Ovary (tissue), 3 donors: ENCODE measurements around the gene OCA2.

Experiments used
- POLR2A ChIP-seq: fragments of 450-650 bp; IDR thresholded peaks from one replicate; pipeline ENCODE4 v1.6.1; 2017; ENCODE audit warnings: antibody characterized with exemption, mild to moderate bottlenecking, moderate library complexity
- TF ChIP-seq, protein P1 (sequence below), 3 donors: fragments of 450-650 bp in 2 of 3; fragments of 200-600 bp in 1 of 3; IDR thresholded peaks; one replicate each; pipeline versions ENCODE4 v1.5.1 to v1.8.0; 2016 to 2022; ENCODE audit warnings: antibody characterized with exemption in 3 of 3, mild to moderate bottlenecking in 1 of 3
- donor health status: DM: no; HTN: no; CAD: no.

DNA sequence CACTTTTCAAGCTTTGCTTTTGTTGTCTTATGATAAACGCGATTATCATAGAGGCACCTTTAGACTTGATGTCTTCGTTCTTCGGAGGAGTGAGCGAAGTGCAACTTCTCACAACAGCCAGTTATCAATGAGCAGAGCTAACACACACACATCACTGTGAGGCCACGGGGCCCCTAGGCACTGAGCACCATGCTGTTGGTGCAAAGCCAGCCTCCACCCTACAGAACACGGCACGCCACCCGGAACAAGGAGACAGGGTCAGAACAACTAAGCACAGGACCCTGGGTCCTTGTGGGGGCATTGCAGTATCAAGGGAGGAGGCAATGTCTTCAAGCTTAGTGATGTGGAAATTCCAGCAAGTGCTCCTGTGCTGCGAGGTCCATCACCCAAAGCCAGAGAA is 244.5 kb downstream of the OCA2 start:
- TF ChIP-seq POLR2A, result no peak
- TF ChIP-seq, protein P1, sequence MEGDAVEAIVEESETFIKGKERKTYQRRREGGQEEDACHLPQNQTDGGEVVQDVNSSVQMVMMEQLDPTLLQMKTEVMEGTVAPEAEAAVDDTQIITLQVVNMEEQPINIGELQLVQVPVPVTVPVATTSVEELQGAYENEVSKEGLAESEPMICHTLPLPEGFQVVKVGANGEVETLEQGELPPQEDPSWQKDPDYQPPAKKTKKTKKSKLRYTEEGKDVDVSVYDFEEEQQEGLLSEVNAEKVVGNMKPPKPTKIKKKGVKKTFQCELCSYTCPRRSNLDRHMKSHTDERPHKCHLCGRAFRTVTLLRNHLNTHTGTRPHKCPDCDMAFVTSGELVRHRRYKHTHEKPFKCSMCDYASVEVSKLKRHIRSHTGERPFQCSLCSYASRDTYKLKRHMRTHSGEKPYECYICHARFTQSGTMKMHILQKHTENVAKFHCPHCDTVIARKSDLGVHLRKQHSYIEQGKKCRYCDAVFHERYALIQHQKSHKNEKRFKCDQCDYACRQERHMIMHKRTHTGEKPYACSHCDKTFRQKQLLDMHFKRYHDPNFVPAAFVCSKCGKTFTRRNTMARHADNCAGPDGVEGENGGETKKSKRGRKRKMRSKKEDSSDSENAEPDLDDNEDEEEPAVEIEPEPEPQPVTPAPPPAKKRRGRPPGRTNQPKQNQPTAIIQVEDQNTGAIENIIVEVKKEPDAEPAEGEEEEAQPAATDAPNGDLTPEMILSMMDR (IDR thresholded peaks at IDR 0.05), result no peak
